Measurements from ENCODE around the gene WNT7B.

Gene WNT7B

DNA sequence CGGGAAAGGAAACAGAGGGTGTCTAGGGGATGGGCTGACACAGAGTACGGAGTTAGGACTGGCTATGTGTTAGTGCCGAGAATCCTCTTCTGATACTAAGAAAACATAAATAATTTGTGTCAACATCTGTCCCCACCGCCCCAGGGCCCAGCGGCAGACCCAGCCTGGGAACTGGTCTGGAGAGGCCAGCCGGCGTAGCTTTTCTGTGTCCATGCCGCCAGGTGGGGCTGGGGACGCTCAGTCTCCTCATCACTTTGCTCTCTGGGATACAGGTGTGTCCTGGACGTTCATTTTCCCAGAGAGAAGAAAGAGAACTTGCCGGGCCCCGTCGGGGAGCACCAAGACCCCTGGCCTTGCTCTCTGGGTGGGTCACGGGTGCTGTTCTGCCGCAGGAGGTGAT is 54.7 kb downstream of the WNT7B start:
- Histone ChIP-seq H3K36me3 (ENCODE audit: insufficient read depth, insufficient read length, low read length) (no peaks in the 10 kb centered on the region), H3K9ac (ENCODE audit: insufficient read length, low read depth) (no peak overlapping the region), H3K4me3 (ENCODE audit: insufficient read length, low read depth) (no peak overlapping the region), H3K27me3 (ENCODE audit: insufficient read depth, insufficient read length) (no peaks in the 10 kb centered on the region), H3K9me3 (ENCODE audit: insufficient read depth, low read length) (no peaks in the 10 kb centered on the region), H3K4me1 (ENCODE audit: insufficient read depth, insufficient read length) (peaks cover 2% of the 10 kb centered on the region)
- TF ChIP-seq YY1 (IDR thresholded peaks at IDR 0.05; ENCODE audit: insufficient read depth, insufficient read length) (no peak), ZNF274 (IDR thresholded peaks at IDR 0.05; ENCODE audit: low read depth, low read length) (no peak), SUZ12 (IDR thresholded peaks at IDR 0.05; ENCODE audit: extremely low read depth, insufficient read depth, insufficient read length) (no peak)
- no peak for DNase-seq (ENCODE audit: low read depth, low spot score)

DNA sequence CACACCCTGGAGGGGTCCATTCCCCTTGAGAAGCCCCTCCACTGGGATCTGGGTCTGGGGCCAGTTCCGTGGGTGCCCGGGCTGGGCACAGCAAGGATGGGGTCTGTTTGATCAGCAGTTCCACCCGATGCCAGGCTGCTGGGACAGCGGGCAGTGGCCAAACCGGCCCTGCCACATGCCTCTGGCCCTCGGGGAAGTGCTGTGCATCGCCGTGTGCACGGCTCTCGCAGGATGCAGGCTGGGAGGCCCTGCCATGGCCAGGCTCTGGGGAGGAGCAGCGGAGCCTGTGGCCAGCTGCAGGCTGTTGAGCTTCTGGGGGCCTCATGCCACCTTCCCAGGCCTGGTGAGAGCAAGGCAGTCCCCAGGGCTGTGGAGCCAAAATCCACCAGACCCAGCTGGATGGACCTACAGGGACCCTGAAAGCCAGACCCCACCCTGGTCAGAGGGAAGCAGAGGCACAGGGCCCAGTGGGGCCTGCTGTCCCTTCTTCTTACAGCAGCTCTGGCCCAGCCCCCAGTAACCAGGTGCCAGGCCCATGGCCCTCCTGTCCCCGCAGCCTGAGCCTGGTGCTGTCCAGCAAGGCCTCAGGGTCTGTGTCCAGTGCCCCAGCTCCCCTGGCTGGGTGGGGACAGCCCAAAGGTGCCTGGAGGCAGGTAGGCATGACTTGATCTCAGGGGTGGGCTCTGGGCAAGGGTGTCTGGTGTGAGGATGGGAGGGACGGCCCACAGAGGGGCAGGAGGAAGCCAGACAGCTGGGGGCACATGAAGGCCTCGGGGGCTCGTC is 57.3 kb downstream of the WNT7B start:
- Histone ChIP-seq H3K4me3 (ENCODE audit: insufficient read length, low read depth) (no peak overlapping the region), H3K27me3 (ENCODE audit: insufficient read depth, insufficient read length) (no peaks in the 10 kb centered on the region), H3K4me1 (ENCODE audit: insufficient read depth, insufficient read length) (peaks cover 2% of the 10 kb centered on the region), H3K36me3 (ENCODE audit: insufficient read depth, insufficient read length, low read length) (no peaks in the 10 kb centered on the region), H3K9ac (ENCODE audit: insufficient read length, low read depth) (peak overlapping the region; percentile 8), H3K9me3 (ENCODE audit: insufficient read depth, low read length) (peaks cover 4% of the 10 kb centered on the region; the same call in 1 of the 2 replicates)
- no peak for DNase-seq (ENCODE audit: low read depth, low spot score)
- TF ChIP-seq YY1 (IDR thresholded peaks at IDR 0.05; ENCODE audit: insufficient read depth, insufficient read length): no peak
- no peak for TF ChIP-seq ZNF274 (IDR thresholded peaks at IDR 0.05; ENCODE audit: low read depth, low read length)
- no peak for TF ChIP-seq SUZ12 (IDR thresholded peaks at IDR 0.05; ENCODE audit: extremely low read depth, insufficient read depth, insufficient read length)

DNA sequence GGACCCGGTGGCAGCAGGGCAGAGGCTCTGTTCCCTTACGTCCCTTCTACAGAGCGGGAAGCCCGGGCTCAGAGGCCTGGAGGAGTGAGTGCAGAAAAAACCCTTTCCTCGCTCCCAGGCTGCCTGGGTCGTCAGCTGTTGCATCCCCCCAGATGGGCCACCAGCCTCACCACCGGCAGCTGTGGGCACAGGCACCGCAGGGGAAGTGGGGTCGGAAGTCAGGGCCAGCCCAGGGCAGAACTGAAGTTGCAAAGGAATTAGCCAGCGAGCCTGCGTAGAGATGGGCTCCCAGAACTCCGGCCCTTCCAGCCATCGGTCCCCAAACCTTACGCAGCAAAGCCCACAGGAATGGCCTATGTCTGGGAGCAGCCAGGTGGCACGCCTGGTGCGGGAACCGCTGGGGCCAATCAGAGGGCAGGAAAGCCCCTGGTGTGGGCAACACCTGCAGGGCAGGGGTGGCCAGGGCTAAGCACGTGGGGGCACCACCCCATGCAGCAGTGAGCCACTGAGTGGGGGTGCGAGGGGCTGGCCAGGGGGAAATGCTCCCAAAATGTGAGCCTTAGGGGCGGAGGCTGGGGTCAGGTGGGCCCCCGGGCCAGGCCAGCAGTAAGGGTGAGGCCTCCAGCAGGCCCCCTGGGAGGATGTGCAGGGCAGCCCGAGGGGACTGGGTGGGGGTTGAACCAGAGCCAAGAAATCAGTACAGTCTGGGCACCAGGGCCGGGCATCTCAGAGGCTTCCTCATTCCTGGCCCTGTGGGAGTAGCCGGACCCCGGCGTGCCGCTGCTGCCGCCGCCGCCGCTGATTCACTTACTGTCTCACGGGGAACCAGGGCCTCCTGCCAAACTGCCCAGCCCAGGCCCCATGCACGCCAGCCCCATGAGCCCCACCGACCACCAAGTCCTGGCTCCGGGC is 58.2 kb downstream of the WNT7B start:
- no peak for DNase-seq (ENCODE audit: low read depth, low spot score)
- Histone ChIP-seq H3K4me1 (ENCODE audit: insufficient read depth, insufficient read length) (peaks cover 2% of the 10 kb centered on the region), H3K4me3 (ENCODE audit: insufficient read length, low read depth) (no peak overlapping the region), H3K9ac (ENCODE audit: insufficient read length, low read depth) (no peak overlapping the region), H3K9me3 (ENCODE audit: insufficient read depth, low read length) (peaks cover 13% of the 10 kb centered on the region; the same call in 1 of the 2 replicates), H3K36me3 (ENCODE audit: insufficient read depth, insufficient read length, low read length) (no peaks in the 10 kb centered on the region), H3K27me3 (ENCODE audit: insufficient read depth, insufficient read length) (no peaks in the 10 kb centered on the region)
- TF ChIP-seq SUZ12 (IDR thresholded peaks at IDR 0.05; ENCODE audit: extremely low read depth, insufficient read depth, insufficient read length) (no peak), YY1 (IDR thresholded peaks at IDR 0.05; ENCODE audit: insufficient read depth, insufficient read length) (no peak), ZNF274 (IDR thresholded peaks at IDR 0.05; ENCODE audit: low read depth, low read length) (no peak)

DNA sequence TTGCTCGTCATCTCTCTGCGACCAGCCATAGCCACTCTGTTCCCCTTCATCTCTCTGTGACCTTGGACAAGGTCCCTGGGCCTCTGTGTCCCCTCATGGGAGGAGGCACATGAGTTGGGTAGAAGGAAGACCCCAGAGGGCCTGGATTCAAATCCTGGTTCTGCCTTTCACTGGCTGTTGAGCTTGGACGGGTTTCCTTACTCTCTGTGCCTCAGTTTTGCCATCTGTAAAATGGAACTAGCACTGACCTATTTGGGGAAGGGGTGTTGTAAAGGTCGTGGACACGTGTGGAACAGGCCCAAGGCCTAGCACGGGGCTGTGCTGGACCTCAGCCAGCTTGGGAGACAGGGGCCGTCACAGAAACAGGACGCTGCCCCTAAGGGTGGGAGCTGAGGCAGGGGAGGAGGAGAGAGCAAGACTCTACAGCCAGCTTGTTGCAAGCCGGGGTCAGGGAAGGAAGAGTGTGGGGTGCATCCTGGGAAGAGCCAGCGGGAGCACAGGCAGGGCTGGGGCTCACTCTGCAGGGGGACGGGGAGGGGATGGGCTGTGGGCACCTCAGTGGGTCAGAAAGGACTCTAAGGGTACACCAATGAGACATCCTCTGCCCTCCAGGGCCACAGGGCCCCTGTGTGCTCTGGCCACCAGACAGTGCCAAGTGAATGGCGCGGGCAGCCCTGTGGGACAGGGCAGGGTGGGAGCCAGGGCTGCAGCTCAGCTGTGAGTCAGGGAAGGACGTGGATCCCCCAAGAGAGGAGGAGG is 59.1 kb downstream of the WNT7B start:
- DNase-seq (ENCODE audit: low read depth, low spot score): no peak
- Histone ChIP-seq H3K36me3 (ENCODE audit: insufficient read depth, insufficient read length, low read length) (no peaks in the 10 kb centered on the region), H3K4me1 (ENCODE audit: insufficient read depth, insufficient read length) (peaks cover 2% of the 10 kb centered on the region), H3K4me3 (ENCODE audit: insufficient read length, low read depth) (no peak overlapping the region), H3K9ac (ENCODE audit: insufficient read length, low read depth) (no peak overlapping the region), H3K27me3 (ENCODE audit: insufficient read depth, insufficient read length) (no peaks in the 10 kb centered on the region), H3K9me3 (ENCODE audit: insufficient read depth, low read length) (peaks cover 13% of the 10 kb centered on the region; the same call in 1 of the 2 replicates)
- TF ChIP-seq ZNF274 (IDR thresholded peaks at IDR 0.05; ENCODE audit: low read depth, low read length) (no peak), SUZ12 (IDR thresholded peaks at IDR 0.05; ENCODE audit: extremely low read depth, insufficient read depth, insufficient read length) (no peak), YY1 (IDR thresholded peaks at IDR 0.05; ENCODE audit: insufficient read depth, insufficient read length) (no peak)

DNA sequence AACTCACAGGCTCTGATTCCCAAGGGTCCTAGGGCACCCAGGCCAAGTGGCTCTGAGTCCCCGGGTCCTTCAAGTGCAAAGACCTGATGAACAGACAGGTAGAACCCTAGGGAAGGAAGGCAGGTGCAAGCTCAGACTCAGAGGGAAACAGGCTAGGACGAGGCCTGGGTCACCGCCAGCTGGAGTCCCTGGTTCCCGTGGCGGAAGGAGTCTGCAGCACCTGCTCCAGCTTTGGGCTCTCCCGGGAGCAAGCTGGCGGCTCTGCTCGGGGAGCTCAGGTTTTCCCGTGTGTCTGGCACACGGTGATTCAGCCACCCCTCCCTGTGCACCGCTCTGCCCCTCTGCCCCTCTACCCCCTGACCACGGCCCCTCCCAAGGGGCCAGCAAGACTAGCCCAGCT is 59.8 kb downstream of the WNT7B start:
- no peak for DNase-seq (ENCODE audit: low read depth, low spot score)

DNA sequence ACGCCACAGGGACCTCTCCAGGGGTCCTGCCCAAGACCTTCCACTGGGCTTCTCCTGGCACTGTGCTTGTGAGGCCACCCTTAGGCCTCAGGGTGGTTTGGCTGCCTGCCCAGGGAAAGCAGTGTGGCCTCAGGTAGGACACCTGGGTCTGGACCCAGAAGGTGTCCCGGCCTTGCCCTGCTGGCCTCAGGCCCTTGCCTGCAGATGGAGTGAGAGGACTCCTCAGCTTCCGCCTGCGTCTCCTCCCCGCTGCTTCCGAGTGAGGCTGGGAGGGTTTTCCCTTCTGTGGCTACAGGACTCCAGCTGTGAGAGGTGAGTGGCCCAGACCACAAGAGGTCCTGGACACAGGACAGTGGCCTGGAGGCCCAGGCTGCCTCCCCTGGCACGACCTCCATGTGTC is 60.4 kb downstream of the WNT7B start:
- Histone ChIP-seq H3K36me3 (ENCODE audit: insufficient read depth, insufficient read length, low read length) (no peaks in the 10 kb centered on the region), H3K27me3 (ENCODE audit: insufficient read depth, insufficient read length) (no peaks in the 10 kb centered on the region), H3K4me1 (ENCODE audit: insufficient read depth, insufficient read length) (peaks cover 4% of the 10 kb centered on the region), H3K4me3 (ENCODE audit: insufficient read length, low read depth) (no peak overlapping the region), H3K9ac (ENCODE audit: insufficient read length, low read depth) (no peak overlapping the region), H3K9me3 (ENCODE audit: insufficient read depth, low read length) (peaks cover 13% of the 10 kb centered on the region; the same call in 1 of the 2 replicates)
- TF ChIP-seq SUZ12 (IDR thresholded peaks at IDR 0.05; ENCODE audit: extremely low read depth, insufficient read depth, insufficient read length): no peak
- TF ChIP-seq ZNF274 (IDR thresholded peaks at IDR 0.05; ENCODE audit: low read depth, low read length): no peak
- TF ChIP-seq YY1 (IDR thresholded peaks at IDR 0.05; ENCODE audit: insufficient read depth, insufficient read length): no peak
- DNase-seq (ENCODE audit: low read depth, low spot score): no peak

More for the DNA sequence above, 59.8 kb downstream of the WNT7B start:
- Histone ChIP-seq H3K27me3 (ENCODE audit: insufficient read depth, insufficient read length) (no peaks in the 10 kb centered on the region), H3K9ac (ENCODE audit: insufficient read length, low read depth) (no peak overlapping the region), H3K36me3 (ENCODE audit: insufficient read depth, insufficient read length, low read length) (no peaks in the 10 kb centered on the region), H3K4me3 (ENCODE audit: insufficient read length, low read depth) (no peak overlapping the region), H3K9me3 (ENCODE audit: insufficient read depth, low read length) (peaks cover 13% of the 10 kb centered on the region; the same call in 1 of the 2 replicates), H3K4me1 (ENCODE audit: insufficient read depth, insufficient read length) (peaks cover 2% of the 10 kb centered on the region)
- no peak for TF ChIP-seq SUZ12 (IDR thresholded peaks at IDR 0.05; ENCODE audit: extremely low read depth, insufficient read depth, insufficient read length)
- TF ChIP-seq ZNF274 (IDR thresholded peaks at IDR 0.05; ENCODE audit: low read depth, low read length): no peak
- no peak for TF ChIP-seq YY1 (IDR thresholded peaks at IDR 0.05; ENCODE audit: insufficient read depth, insufficient read length)

Data from NT2/D1 (cell line).